Astrocyte (in vitro differentiated cells and primary cell): Measurements from ENCODE around the gene CCNK.

Experiments
- CTCF ChIP-seq: IDR thresholded peaks from 2 replicates; pipeline ENCODE4 v1.5.1; 2011; ENCODE audit warnings: low read depth, mild to moderate bottlenecking, inconsistent platforms, low read length, moderate library complexity; ENCODE audit not compliant: insufficient read depth
- EZH2 ChIP-seq: IDR thresholded peaks from 2 replicates; pipeline ENCODE4 v1.6.1; 2012; ENCODE audit warnings: mild to moderate bottlenecking, low read length, inconsistent platforms; ENCODE audit not compliant: insufficient read depth

GRCh38 chr14:99535448-99535847 lies 54.2 kb downstream of the CCNK start:
- TF ChIP-seq CTCF (no peak), EZH2 (no peak)
